GM18858 (cell line): ENCODE data around the gene MCUB.
"Not testable (repeated sequence)": the region's sequence is repeated elsewhere in the genome, so short reads cannot be mapped to it uniquely, and the experiment has no call there.

ENCODE experiments used
- ATAC-seq: cut with Tn5 transposase; IDR thresholded peaks from one replicate; pipeline ENCODE4 v1.9.1; 2021; ENCODE audit not compliant: unreplicated experiment

MCUB gene

GRCh38 chr4:109678472-109678871 lies 118.4 kb downstream of the MCUB start:
- ATAC-seq, result not testable (repeated sequence)

GRCh38 chr4:109678925-109679324 lies 118.9 kb downstream of the MCUB start:
- ATAC-seq, result not testable (repeated sequence)

GRCh38 chr4:109682875-109683274 lies 122.8 kb downstream of the MCUB start:
- no peak for ATAC-seq

- no peak for ATAC-seq
Observed at GRCh38 chr4:109683621-109684253, 123.7 kb downstream of the MCUB start.

- ATAC-seq, result no peak
Observed at GRCh38 chr4:109684727-109685126, 124.7 kb downstream of the MCUB start.

GRCh38 chr4:109690690-109691410 lies 130.8 kb downstream of the MCUB start:
- peak; percentile 85 for ATAC-seq

GRCh38 chr4:109691411-109691920 lies 131.4 kb downstream of the MCUB start:
- ATAC-seq, result no peak

GRCh38 chr4:109698656-109699055 lies 138.6 kb downstream of the MCUB start:
- ATAC-seq, result no peak

- ATAC-seq, result no peak
Observed at GRCh38 chr4:109699553-109700225, 139.6 kb downstream of the MCUB start.

- ATAC-seq, result no peak
Observed at GRCh38 chr4:109701566-109702410, 141.7 kb downstream of the MCUB start.

- ATAC-seq, result peak; percentile 55
Observed at GRCh38 chr4:109702950-109703663, 143.1 kb downstream of the MCUB start, which contains the start of gene CASP6. CASP6 (minus strand) TSS chr4:109703445; CDS start chr4:109703395, 50 bp downstream.

GRCh38 chr4:109703664-109704361 lies 143.8 kb downstream of the MCUB start:
- no peak for ATAC-seq

GRCh38 chr4:109708435-109708834 lies 148.4 kb downstream of the MCUB start:
- ATAC-seq, result no peak

- ATAC-seq, result peak; percentile 92
Observed at GRCh38 chr4:109708990-109709389, 148.9 kb downstream of the MCUB start.

- no peak for ATAC-seq
Observed at GRCh38 chr4:109713500-109713899, 153.5 kb downstream of the MCUB start.

- no peak for ATAC-seq
Observed at GRCh38 chr4:109718759-109719158, 158.7 kb downstream of the MCUB start.

GRCh38 chr4:109719604-109720003 lies 159.6 kb downstream of the MCUB start:
- no peak for ATAC-seq

GRCh38 chr4:109721033-109721432 lies 161.0 kb downstream of the MCUB start:
- no peak for ATAC-seq

GRCh38 chr4:109722357-109722756 lies 162.3 kb downstream of the MCUB start:
- no peak for ATAC-seq

GRCh38 chr4:109723110-109723509 lies 163.1 kb downstream of the MCUB start:
- no peak for ATAC-seq
